VCaP (cell line): Measurements from ENCODE around the gene RNASE9.
"Not testable (repeated sequence)": the region's sequence is repeated elsewhere in the genome, so short reads cannot be mapped to it uniquely, and the experiment has no call there.

ENCODE experiments used
- H3K27ac ChIP-seq: fragments of 450-650 bp; 2 replicates; pipeline ENCODE4 v1.5.1; 2017
- TF ChIP-seq, protein P1 (sequence below): fragments of 450-650 bp; conservative IDR thresholded peaks from 2 replicates; pipeline ENCODE4 v1.5.1; 2017; ENCODE audit warnings: mild to moderate bottlenecking, moderate library complexity

The RNASE9 gene

DNA sequence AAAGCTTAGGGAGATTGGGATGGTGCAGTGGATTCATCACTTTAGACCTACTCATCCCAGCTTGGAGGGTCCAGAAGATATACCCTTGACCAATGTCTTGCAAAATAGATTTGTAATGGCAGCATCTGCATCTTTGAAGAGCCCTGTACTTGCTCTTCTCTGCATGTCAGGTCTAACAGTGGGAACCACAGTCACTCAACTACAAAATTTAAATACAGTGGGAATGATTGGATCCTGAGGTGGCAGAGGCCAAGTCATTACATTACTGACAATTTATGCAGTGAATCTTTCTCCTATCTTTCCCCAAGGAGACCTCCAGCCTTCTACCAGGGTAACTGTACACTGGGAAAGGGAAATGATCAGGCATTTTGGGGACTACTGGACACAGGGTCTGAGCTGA is 8.2 kb upstream of the RNASE9 start:
- TF ChIP-seq, protein P1, sequence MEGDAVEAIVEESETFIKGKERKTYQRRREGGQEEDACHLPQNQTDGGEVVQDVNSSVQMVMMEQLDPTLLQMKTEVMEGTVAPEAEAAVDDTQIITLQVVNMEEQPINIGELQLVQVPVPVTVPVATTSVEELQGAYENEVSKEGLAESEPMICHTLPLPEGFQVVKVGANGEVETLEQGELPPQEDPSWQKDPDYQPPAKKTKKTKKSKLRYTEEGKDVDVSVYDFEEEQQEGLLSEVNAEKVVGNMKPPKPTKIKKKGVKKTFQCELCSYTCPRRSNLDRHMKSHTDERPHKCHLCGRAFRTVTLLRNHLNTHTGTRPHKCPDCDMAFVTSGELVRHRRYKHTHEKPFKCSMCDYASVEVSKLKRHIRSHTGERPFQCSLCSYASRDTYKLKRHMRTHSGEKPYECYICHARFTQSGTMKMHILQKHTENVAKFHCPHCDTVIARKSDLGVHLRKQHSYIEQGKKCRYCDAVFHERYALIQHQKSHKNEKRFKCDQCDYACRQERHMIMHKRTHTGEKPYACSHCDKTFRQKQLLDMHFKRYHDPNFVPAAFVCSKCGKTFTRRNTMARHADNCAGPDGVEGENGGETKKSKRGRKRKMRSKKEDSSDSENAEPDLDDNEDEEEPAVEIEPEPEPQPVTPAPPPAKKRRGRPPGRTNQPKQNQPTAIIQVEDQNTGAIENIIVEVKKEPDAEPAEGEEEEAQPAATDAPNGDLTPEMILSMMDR: no peak
- H3K27ac ChIP-seq: no peak overlapping the region

DNA sequence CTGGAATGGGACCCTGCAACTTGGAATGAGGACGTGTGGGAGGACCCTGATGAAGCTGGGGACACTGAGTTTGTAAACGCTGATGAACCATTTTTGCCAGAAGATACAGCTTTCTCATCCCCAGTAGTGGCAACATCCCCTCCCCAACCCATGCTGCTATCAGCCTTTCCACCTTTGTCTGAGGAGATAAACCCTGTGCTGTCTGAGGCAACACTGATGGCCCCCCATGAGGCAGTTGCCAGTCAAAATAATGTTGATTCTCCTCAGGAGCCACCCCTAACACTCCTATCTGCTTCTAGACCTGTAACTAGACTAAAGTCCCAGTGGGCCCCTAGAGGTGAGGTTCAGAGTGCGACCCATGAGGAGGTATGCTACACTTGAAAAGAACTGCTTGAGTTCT is 7.5 kb upstream of the RNASE9 start:
- no peak overlapping the region for H3K27ac ChIP-seq
- TF ChIP-seq, protein P1: no peak

DNA sequence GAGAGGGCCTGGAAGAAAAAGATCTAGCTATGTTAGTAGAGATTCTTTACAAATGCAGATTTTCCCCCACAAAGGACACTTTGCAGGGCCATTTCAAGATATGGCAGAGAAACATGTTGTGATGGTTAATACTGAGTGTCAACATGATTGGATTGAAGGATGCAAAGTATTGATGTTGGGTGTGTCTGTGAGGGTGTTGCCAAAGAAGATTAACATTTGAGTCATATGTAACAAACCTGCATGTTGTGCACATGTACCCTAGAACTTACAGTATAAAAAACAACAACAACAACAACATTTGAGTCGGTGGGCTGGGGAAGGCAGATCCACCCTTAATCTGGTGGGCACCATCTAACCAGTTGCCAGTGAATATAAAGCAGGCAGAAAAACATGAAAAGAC is 6.4 kb upstream of the RNASE9 start:
- H3K27ac ChIP-seq: not testable (repeated sequence)

- TF ChIP-seq, protein P1: no peak
- no peak overlapping the region for H3K27ac ChIP-seq
Measured at GRCh38 chr14:20564501-20564997, 3.7 kb upstream of the RNASE9 start.

DNA sequence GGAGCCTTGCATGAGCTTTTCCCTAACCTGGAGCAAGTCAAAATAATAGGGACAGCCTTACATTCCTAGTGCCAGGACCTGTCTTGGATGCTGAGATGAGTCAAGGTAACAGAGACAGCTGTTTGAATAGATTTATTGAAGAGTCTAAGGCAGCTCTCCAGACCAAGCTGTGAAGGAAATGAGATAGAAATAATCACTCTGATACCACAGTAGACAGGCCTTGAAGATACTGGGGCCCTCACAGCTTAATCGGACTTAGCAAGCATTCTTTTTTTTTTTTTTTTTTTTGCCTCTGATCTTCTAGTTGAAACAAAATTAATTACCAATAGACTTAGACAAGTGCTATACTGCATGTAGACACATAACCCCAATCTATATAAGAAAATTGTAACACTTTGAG is 3.1 kb upstream of the RNASE9 start:
- TF ChIP-seq, protein P1: no peak
- no peak overlapping the region for H3K27ac ChIP-seq

- no peak overlapping the region for H3K27ac ChIP-seq
- TF ChIP-seq, protein P1: no peak
Measured at GRCh38 chr14:20559461-20559904, 1.4 kb downstream of the RNASE9 start.

DNA sequence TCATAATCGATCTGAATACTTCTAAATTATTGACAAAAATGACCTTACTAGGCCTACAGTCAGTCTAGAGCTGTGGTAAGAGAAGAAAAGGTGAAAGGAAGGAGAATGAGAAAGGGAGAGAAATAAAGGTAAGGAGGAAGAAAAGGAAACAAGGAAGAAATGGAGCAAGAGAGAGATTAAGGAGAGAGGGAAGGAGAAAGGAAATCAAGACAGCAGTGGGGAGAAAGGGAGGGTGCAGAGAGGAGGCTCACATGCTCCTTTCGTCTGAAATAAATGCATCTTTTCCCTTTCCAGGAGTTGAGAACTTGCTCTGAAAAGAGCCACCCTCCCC is 3.7 kb downstream of the RNASE9 start:
- TF ChIP-seq, protein P1: no peak
- H3K27ac ChIP-seq: no peak overlapping the region

DNA sequence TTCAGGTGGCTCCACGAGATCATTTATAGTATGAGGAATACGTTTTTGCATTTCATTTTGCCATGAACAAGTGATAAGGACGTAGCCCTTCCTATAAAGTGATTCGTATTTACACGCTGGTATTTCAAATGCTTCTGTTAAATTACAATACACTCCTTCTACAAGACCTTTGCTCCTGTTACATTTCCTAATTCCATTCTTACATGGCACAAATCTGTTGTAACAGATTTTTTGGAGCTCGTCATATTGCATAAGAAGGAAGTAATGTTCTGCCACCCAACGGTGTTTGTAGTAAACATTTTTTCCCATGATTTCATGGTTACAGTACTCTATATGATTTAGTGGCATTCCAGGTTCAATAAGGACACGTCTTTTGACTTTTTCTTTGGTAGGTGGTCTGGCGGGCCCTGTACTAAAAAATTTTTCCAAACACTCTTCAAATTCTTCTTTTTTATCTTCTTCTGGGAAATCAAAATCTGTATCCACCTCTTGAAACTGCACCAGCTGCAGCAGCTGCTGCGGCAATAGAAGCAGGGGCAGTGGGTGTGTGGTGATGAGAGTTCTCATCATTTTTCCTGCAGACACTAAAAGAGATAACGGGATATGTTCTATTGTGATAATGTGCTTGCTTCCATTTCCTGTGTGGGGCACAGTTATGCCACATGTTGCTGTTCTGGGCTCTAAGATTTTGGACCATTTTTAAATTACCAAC is 4.2 kb downstream of the RNASE9 start:
- TF ChIP-seq, protein P1: no peak
- no peak overlapping the region for H3K27ac ChIP-seq
